ENCODE results near the gene TMEM184B. TPM values are rescaled to one million over a fixed set of nuclear protein-coding genes. Genes with fewer than 3 reads are reported as not detected.

TMEM184B gene
- total RNA-seq, 2 donors from 2014 or later = 55.4 to 57.6 TPM

DNA sequence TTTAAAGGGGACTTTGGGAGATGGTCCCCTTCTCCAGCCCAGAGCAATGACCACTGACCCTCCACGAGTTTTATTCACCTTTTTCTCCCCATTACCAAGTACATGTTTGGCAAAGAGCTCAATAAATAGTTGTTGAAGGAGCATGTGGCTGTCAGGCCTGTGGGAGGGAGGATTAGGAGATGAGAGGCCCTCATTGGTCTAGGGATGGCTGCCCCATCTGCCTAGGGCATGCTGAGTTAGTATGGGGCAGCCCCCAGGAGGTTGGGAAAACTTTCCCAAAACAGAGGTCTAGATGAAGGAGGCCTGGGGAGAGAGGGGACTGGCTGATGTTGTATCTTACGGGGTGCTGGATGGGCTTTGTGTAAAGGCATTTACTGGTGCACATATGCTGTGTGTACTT lies 60.4 kb downstream of the TMEM184B start:
- WGBS, 2 experiments (ENCODE audit: insufficient coverage in 1 of 2, insufficient read length in 1 of 2) = 100% methylated on average over 1 of the region's 2 CpGs
- Histone ChIP-seq H3K9me3 (ENCODE audit: control insufficient read depth, low read length) (no peaks in the 10 kb centered on the region), H3K27me3 (ENCODE audit: control insufficient read depth, insufficient read depth, low read length, poor library complexity, severe bottlenecking) (no peaks in the 10 kb centered on the region), H3K36me3 (ENCODE audit: control insufficient read depth, insufficient read depth, low read length) (peaks cover 4% of the 10 kb centered on the region), H3K27ac (ENCODE audit: low read depth, low read length) (no peak overlapping the region), H3K4me1 (ENCODE audit: control insufficient read depth, insufficient read depth, low read length) (peaks cover 3% of the 10 kb centered on the region), H3K4me3 (ENCODE audit: low read length) (no peak overlapping the region), H3K9ac (ENCODE audit: extremely low read depth, low read length, poor library complexity, severe bottlenecking) (no peak overlapping the region)
- Mint-ChIP-seq H3K9me3 (no peaks in the 10 kb centered on the region), H3K27me3 (ENCODE audit: insufficient read depth) (peaks cover 23% of the 10 kb centered on the region), H3K27ac (no peak overlapping the region), H3K4me3 (no peak overlapping the region), H3K4me1 (peaks cover 15% of the 10 kb centered on the region), H3K36me3 (ENCODE audit: low read depth) (peaks cover 6% of the 10 kb centered on the region)
- TF ChIP-seq CTCF (conservative IDR thresholded peaks at IDR 0.05) = no peak
- peak; percentile 38 for DNase-seq

- Histone ChIP-seq H3K9me3 (ENCODE audit: control insufficient read depth, low read length) (no peaks in the 10 kb centered on the region), H3K27me3 (ENCODE audit: control insufficient read depth, insufficient read depth, low read length, poor library complexity, severe bottlenecking) (no peaks in the 10 kb centered on the region), H3K9ac (ENCODE audit: extremely low read depth, low read length, poor library complexity, severe bottlenecking) (no peak overlapping the region), H3K4me1 (ENCODE audit: control insufficient read depth, insufficient read depth, low read length) (peaks cover 3% of the 10 kb centered on the region), H3K27ac (ENCODE audit: low read depth, low read length) (no peak overlapping the region), H3K4me3 (ENCODE audit: low read length) (no peak overlapping the region), H3K36me3 (ENCODE audit: control insufficient read depth, insufficient read depth, low read length) (peaks cover 4% of the 10 kb centered on the region)
- Mint-ChIP-seq H3K9me3 (no peaks in the 10 kb centered on the region), H3K4me3 (no peak overlapping the region), H3K27me3 (ENCODE audit: insufficient read depth) (peaks cover 23% of the 10 kb centered on the region), H3K4me1 (peaks cover 15% of the 10 kb centered on the region), H3K27ac (no peak overlapping the region), H3K36me3 (ENCODE audit: low read depth) (peaks cover 3% of the 10 kb centered on the region)
- WGBS, 2 experiments (ENCODE audit: insufficient coverage in 1 of 2, insufficient read length in 1 of 2) = 92 to 100% methylated on average over 2 to 7 of the region's 7 CpGs
- DNase-seq = peak; percentile 45
- no peak for TF ChIP-seq CTCF (conservative IDR thresholded peaks at IDR 0.05)
Observed at GRCh38 chr22:38211556-38211955, 61.3 kb downstream of the TMEM184B start.

GRCh38 chr22:38208551-38208968 lies 64.2 kb downstream of the TMEM184B start:
- H3K4me1 ChIP-seq (ENCODE audit: control insufficient read depth, insufficient read depth, low read length) = peaks cover 3% of the 10 kb centered on the region
- H3K27ac Mint-ChIP-seq = no peak overlapping the region
- no peak overlapping the region for H3K27ac ChIP-seq (ENCODE audit: low read depth, low read length)
- no peaks in the 10 kb centered on the region for H3K36me3 ChIP-seq (ENCODE audit: control insufficient read depth, insufficient read depth, low read length)
- peaks cover 11% of the 10 kb centered on the region for H3K4me1 Mint-ChIP-seq
- H3K4me3 ChIP-seq (ENCODE audit: low read length) = no peak overlapping the region
- H3K4me3 Mint-ChIP-seq = no peak overlapping the region
- no peaks in the 10 kb centered on the region for H3K36me3 Mint-ChIP-seq (ENCODE audit: low read depth)
- WGBS, 2 experiments (ENCODE audit: insufficient coverage in 1 of 2, insufficient read length in 1 of 2) = 95 to 100% methylated on average over 3 to 5 of the region's 6 CpGs
- peaks cover 14% of the 10 kb centered on the region for H3K27me3 Mint-ChIP-seq (ENCODE audit: insufficient read depth)
- DNase-seq = no peak
- no peak overlapping the region for H3K9ac ChIP-seq (ENCODE audit: extremely low read depth, low read length, poor library complexity, severe bottlenecking)
- no peaks in the 10 kb centered on the region for H3K9me3 Mint-ChIP-seq
- TF ChIP-seq CTCF (conservative IDR thresholded peaks at IDR 0.05) = no peak
- H3K27me3 ChIP-seq (ENCODE audit: control insufficient read depth, insufficient read depth, low read length, poor library complexity, severe bottlenecking) = peaks cover 6% of the 10 kb centered on the region
- H3K9me3 ChIP-seq (ENCODE audit: control insufficient read depth, low read length) = no peaks in the 10 kb centered on the region
